PFSK-1 (cell line): ENCODE measurements around the gene PPP1R13L.

Experiments used
- FOXP2 ChIP-seq: optimal IDR thresholded peaks from 2 replicates; pipeline ENCODE3; 2011; ENCODE audit warnings: borderline replicate concordance, control low read depth, inconsistent platforms; ENCODE audit not compliant: insufficient read depth; ENCODE audit errors: extremely low read length, extremely low read depth
- POLR2AphosphoS5 ChIP-seq: IDR thresholded peaks from 2 replicates; pipeline ENCODE4 v1.6.1; 2012; ENCODE audit warnings: low read depth, mild to moderate bottlenecking, control low read depth, low read length, moderate library complexity
- REST ChIP-seq, 2 experiments: IDR thresholded peaks; 2 replicates each; pipeline versions ENCODE4 v1.6.1 to v1.8.0; 2011 to 2012; ENCODE audit warnings: low read depth in 2 of 2, low read length in 2 of 2, control low read depth in 1 of 2, inconsistent platforms in 1 of 2, mild to moderate bottlenecking in 1 of 2, moderate library complexity in 1 of 2; ENCODE audit not compliant: insufficient read depth in 1 of 2
- SIN3A ChIP-seq: IDR thresholded peaks from 2 replicates; pipeline ENCODE4 v1.6.1; 2012; ENCODE audit warnings: mild to moderate bottlenecking, low read length, moderate library complexity, borderline replicate concordance; ENCODE audit not compliant: insufficient read depth
- TAF1 ChIP-seq: IDR thresholded peaks from 2 replicates; pipeline ENCODE4 v1.6.1; 2012; ENCODE audit warnings: low read length, control low read depth, borderline replicate concordance; ENCODE audit not compliant: insufficient read depth

The PPP1R13L gene

GRCh38 chr19:45340899-45341453 lies 63.9 kb downstream of the PPP1R13L start:
- TF ChIP-seq POLR2AphosphoS5: no peak

- TF ChIP-seq SIN3A (no peak), TAF1 (no peak), POLR2AphosphoS5 (no peak), REST (IDR thresholded peaks at IDR 0.05; ENCODE audit: insufficient read depth in 1 of 2, low read depth in 2 of 2, low read length in 2 of 2) (no peak), FOXP2 (no peak)
Measured at GRCh38 chr19:45340232-45340898, 64.5 kb downstream of the PPP1R13L start, which contains the start of gene KLC3. Gene KLC3, plus strand, starts transcription at chr19:45340750. Its CDS starts 4,792 bp downstream, at chr19:45345542.

GRCh38 chr19:45339629-45340028 lies 65.2 kb downstream of the PPP1R13L start:
- TF ChIP-seq REST (IDR thresholded peaks at IDR 0.05; ENCODE audit: insufficient read depth in 1 of 2, low read depth in 2 of 2, low read length in 2 of 2) (no peak), SIN3A (no peak), FOXP2 (no peak), POLR2AphosphoS5 (no peak), TAF1 (no peak)

GRCh38 chr19:45336696-45337251 lies 68.1 kb downstream of the PPP1R13L start:
- TF ChIP-seq REST (IDR thresholded peaks at IDR 0.05; ENCODE audit: insufficient read depth in 1 of 2, low read depth in 2 of 2, low read length in 2 of 2) (no peak), SIN3A (no peak), POLR2AphosphoS5 (no peak), TAF1 (no peak), FOXP2 (no peak)

- TF ChIP-seq TAF1 (no peak), SIN3A (no peak), REST (IDR thresholded peaks at IDR 0.05; ENCODE audit: insufficient read depth in 1 of 2, low read depth in 2 of 2, low read length in 2 of 2) (no peak), POLR2AphosphoS5 (no peak)
Measured at GRCh38 chr19:45333609-45334303, 71.1 kb downstream of the PPP1R13L start.
